Measurements from ENCODE around the gene NME4.

DNA sequence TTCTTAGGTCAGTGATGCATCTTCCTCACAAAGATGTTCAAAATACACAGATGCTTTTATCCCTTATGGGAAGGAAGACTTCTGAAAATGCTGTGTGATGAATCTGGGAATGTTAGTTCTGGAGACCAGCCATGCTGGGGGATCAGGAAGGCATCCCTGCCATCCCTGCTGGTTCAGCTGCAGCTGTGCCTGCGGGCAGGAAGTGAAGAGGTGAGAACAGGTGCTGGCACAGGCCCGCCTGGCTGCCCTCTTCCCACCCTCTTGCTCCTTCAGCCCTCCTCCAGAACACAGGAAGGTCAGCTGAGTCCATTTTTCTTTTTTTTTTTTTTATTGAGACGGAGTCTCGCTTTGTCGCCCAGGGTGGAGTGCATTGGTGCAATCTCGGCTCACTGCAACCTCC, 43.6 kb downstream of the NME4 start:
- TF ChIP-seq GABPA (IDR thresholded peaks at IDR 0.05; ENCODE audit: low read depth) (no peak), MXI1 (IDR thresholded peaks at IDR 0.05; ENCODE audit: low read depth, low read length) (no peak), CTCF (IDR thresholded peaks at IDR 0.05) (no peak), SMC3 (IDR thresholded peaks at IDR 0.05; ENCODE audit: low read depth, low read length) (no peak), RFX5 (IDR thresholded peaks at IDR 0.05; ENCODE audit: low read length) (no peak), ELF1 (IDR thresholded peaks at IDR 0.05) (no peak), NRF1 (IDR thresholded peaks at IDR 0.05; ENCODE audit: low read depth, low read length) (no peak)
